Parathyroid adenoma (tissue), 2 donors: ENCODE measurements around the gene MAP4.

ENCODE experiments used
- H2AFZ ChIP-seq: fragments of 300-600 bp; sonication (generic); one replicate; pipeline ENCODE4 v1.7.0; 2017; ENCODE audit warnings: antibody characterized with exemption, mild to moderate bottlenecking
- H3K27ac ChIP-seq: fragments of 300-600 bp; sonication (generic); one replicate; pipeline ENCODE4 v1.7.0; 2017
- H3K27me3 ChIP-seq: fragments of 300-600 bp; sonication (generic); one replicate; pipeline ENCODE4 v1.7.0; 2017; ENCODE audit warnings: low read length; ENCODE audit not compliant: control insufficient read depth, insufficient read depth
- H3K36me3 ChIP-seq: fragments of 300-600 bp; sonication (generic); one replicate; pipeline ENCODE4 v1.7.0; 2017; ENCODE audit warnings: low read length; ENCODE audit not compliant: control insufficient read depth, insufficient read depth
- H3K4me1 ChIP-seq: fragments of 300-600 bp; sonication (generic); one replicate; pipeline ENCODE4 v1.7.0; 2017; ENCODE audit warnings: control low read depth
- H3K4me2 ChIP-seq: fragments of 300-600 bp; sonication (generic); one replicate; pipeline ENCODE4 v1.7.0; 2017; ENCODE audit warnings: low read length
- H3K4me3 ChIP-seq: fragments of 300-600 bp; sonication (generic); one replicate; pipeline ENCODE4 v1.7.0; 2017; ENCODE audit warnings: low read depth, low read length
- H3K79me2 ChIP-seq: fragments of 300-600 bp; sonication (generic); one replicate; pipeline ENCODE4 v1.7.0; 2017; ENCODE audit warnings: control low read depth
- H3K9ac ChIP-seq: fragments of 300-600 bp; sonication (generic); one replicate; pipeline ENCODE4 v1.7.0; 2017; ENCODE audit warnings: mild to moderate bottlenecking
- H3K9me3 ChIP-seq: fragments of 300-600 bp; sonication (generic); one replicate; pipeline ENCODE4 v1.7.0; 2017; ENCODE audit warnings: low read length; ENCODE audit not compliant: control insufficient read depth
- CTCF ChIP-seq: fragments of 300-600 bp; sonication (generic); IDR thresholded peaks from one replicate; pipeline ENCODE4 v1.7.0; 2017; ENCODE audit warnings: antibody characterized with exemption, mild to moderate bottlenecking
- donor health status: primary hyperparathyroidism.

MAP4 gene

GRCh38 chr3:47849186-47849698 lies 167.0 kb downstream of the MAP4 start:
- no peak overlapping the region for H3K4me2 ChIP-seq
- no peak for TF ChIP-seq CTCF
- H3K9ac ChIP-seq = no peak overlapping the region
- no peaks in the 10 kb centered on the region for H3K79me2 ChIP-seq
- H3K27me3 ChIP-seq = no peaks in the 10 kb centered on the region
- no peaks in the 10 kb centered on the region for H3K4me1 ChIP-seq
- no peak overlapping the region for H2AFZ ChIP-seq
- no peak overlapping the region for H3K27ac ChIP-seq
- no peaks in the 10 kb centered on the region for H3K9me3 ChIP-seq
- no peaks in the 10 kb centered on the region for H3K36me3 ChIP-seq
- no peak overlapping the region for H3K4me3 ChIP-seq

GRCh38 chr3:47848599-47849117 lies 167.6 kb downstream of the MAP4 start:
- H2AFZ ChIP-seq = no peak overlapping the region
- TF ChIP-seq CTCF = no peak
- H3K36me3 ChIP-seq = no peaks in the 10 kb centered on the region
- H3K9ac ChIP-seq = no peak overlapping the region
- no peaks in the 10 kb centered on the region for H3K79me2 ChIP-seq
- H3K9me3 ChIP-seq = no peaks in the 10 kb centered on the region
- H3K4me3 ChIP-seq = no peak overlapping the region
- H3K4me2 ChIP-seq = no peak overlapping the region
- H3K27ac ChIP-seq = no peak overlapping the region
- H3K4me1 ChIP-seq = no peaks in the 10 kb centered on the region
- H3K27me3 ChIP-seq = no peaks in the 10 kb centered on the region

GRCh38 chr3:47847801-47848518 lies 168.3 kb downstream of the MAP4 start:
- Histone ChIP-seq H3K27ac (no peak overlapping the region), H3K4me3 (no peak overlapping the region), H3K79me2 (no peaks in the 10 kb centered on the region), H3K9ac (no peak overlapping the region), H3K36me3 (no peaks in the 10 kb centered on the region), H3K27me3 (no peaks in the 10 kb centered on the region), H2AFZ (no peak overlapping the region), H3K9me3 (no peaks in the 10 kb centered on the region), H3K4me2 (no peak overlapping the region), H3K4me1 (no peaks in the 10 kb centered on the region)
- TF ChIP-seq CTCF = no peak

GRCh38 chr3:47847260-47847659 lies 169.0 kb downstream of the MAP4 start:
- Histone ChIP-seq H3K9me3 (no peaks in the 10 kb centered on the region), H3K9ac (no peak overlapping the region), H3K27ac (no peak overlapping the region), H3K4me1 (no peaks in the 10 kb centered on the region), H3K27me3 (no peaks in the 10 kb centered on the region), H3K4me3 (no peak overlapping the region), H3K79me2 (no peaks in the 10 kb centered on the region), H3K4me2 (no peak overlapping the region), H3K36me3 (no peaks in the 10 kb centered on the region), H2AFZ (no peak overlapping the region)
- no peak for TF ChIP-seq CTCF

- H3K27me3 ChIP-seq = no peaks in the 10 kb centered on the region
- no peaks in the 10 kb centered on the region for H3K4me1 ChIP-seq
- H3K27ac ChIP-seq = no peak overlapping the region
Measured at GRCh38 chr3:47846880-47847248, 169.4 kb downstream of the MAP4 start.

More at GRCh38 chr3:47846880-47847248, 169.4 kb downstream of the MAP4 start:
- no peak for TF ChIP-seq CTCF
- no peak overlapping the region for H3K9ac ChIP-seq
- H3K4me3 ChIP-seq = no peak overlapping the region
- no peak overlapping the region for H3K4me2 ChIP-seq
- H2AFZ ChIP-seq = no peak overlapping the region
- H3K79me2 ChIP-seq = no peaks in the 10 kb centered on the region
- no peaks in the 10 kb centered on the region for H3K9me3 ChIP-seq
- H3K36me3 ChIP-seq = no peaks in the 10 kb centered on the region
